HFF-Myc (cell line): ENCODE results near the gene RBM23.
"Not testable (repeated sequence)": the region's sequence is repeated elsewhere in the genome, so short reads cannot be mapped to it uniquely, and the experiment has no call there.

Experiments
- DNase-seq: peaks from one replicate; pipeline ENCODE4 v3.0.0-alpha.2; 2011; ENCODE audit warnings: low read depth; ENCODE audit errors: extremely low read depth
- H3K4me3 ChIP-seq: replicated peaks from 2 replicates; pipeline ENCODE4 v1.5.1; 2011; ENCODE audit warnings: low read depth, mild to moderate bottlenecking, control low read depth, low read length
- TF ChIP-seq, protein P1 (sequence below): IDR thresholded peaks from 2 replicates; pipeline ENCODE4 v1.5.1; 2012; ENCODE audit warnings: mild to moderate bottlenecking, low read depth, low read length, control low read depth; ENCODE audit errors: missing control alignments

RBM23 gene

DNA sequence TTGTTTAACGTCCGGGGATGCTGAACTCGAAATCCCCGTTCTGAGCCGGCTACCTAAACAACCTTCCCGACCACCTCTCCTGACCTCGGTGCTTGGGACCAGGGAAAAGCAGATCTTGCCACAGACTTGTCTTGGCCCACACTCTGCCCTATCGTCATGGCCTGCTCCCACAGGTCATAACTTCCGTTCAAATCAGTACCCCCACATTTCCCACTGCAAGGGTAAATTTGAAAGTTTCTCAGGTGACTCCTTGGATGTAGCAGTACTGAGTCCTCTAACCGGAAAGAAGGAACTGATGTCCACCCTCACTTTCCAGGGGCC, 612 bp upstream of the RBM23 start:
- DNase-seq = no peak
- TF ChIP-seq, protein P1, sequence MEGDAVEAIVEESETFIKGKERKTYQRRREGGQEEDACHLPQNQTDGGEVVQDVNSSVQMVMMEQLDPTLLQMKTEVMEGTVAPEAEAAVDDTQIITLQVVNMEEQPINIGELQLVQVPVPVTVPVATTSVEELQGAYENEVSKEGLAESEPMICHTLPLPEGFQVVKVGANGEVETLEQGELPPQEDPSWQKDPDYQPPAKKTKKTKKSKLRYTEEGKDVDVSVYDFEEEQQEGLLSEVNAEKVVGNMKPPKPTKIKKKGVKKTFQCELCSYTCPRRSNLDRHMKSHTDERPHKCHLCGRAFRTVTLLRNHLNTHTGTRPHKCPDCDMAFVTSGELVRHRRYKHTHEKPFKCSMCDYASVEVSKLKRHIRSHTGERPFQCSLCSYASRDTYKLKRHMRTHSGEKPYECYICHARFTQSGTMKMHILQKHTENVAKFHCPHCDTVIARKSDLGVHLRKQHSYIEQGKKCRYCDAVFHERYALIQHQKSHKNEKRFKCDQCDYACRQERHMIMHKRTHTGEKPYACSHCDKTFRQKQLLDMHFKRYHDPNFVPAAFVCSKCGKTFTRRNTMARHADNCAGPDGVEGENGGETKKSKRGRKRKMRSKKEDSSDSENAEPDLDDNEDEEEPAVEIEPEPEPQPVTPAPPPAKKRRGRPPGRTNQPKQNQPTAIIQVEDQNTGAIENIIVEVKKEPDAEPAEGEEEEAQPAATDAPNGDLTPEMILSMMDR = no peak
- H3K4me3 ChIP-seq = peak overlapping the region; percentile 29; the same call in 1 of the 2 replicates

DNA sequence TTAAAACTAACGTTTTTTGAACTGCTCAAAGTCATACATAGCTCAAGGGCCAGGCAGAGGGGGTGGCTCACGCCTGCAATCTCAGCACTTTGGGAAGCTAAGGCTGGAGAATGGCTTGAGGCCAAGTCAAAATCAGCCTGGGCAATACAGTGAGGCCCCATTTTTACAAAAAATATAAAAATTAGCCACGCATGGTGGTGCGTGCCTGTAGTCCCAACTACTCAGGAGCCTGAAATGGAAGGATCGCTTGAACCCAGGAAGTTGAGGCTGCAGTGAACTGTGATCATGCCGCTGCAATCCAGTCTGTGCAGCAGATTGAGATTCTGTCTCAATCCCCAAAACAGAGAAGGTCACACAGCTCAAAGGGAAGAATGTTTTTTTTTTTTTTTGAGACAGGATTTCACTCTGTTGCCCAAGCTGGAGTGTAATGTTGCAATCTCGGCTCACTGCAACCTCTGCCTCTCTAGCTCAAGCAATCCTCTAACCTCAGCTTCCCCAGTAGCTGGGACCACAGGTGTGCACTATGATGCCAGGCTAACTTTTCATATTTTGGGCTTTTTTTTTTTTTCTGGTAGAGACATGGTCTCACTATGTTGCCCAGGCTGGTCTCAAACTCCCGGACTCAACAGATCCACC, 2.9 kb downstream of the RBM23 start:
- no peak for DNase-seq

GRCh38 chr14:22914836-22915235, 4.1 kb downstream of the RBM23 start:
- not testable (repeated sequence) for DNase-seq, H3K4me3 ChIP-seq

More for the DNA sequence above, 2.9 kb downstream of the RBM23 start:
- no peak overlapping the region for H3K4me3 ChIP-seq
- TF ChIP-seq, protein P1 = no peak

GRCh38 chr14:22910916-22911315, 8.0 kb downstream of the RBM23 start:
- no peak overlapping the region for H3K4me3 ChIP-seq
- no peak for DNase-seq
- TF ChIP-seq, protein P1 = no peak

- TF ChIP-seq, protein P1 = no peak
- no peak for DNase-seq
Measured at GRCh38 chr14:22908601-22909000, 10.3 kb downstream of the RBM23 start.

GRCh38 chr14:22907429-22907828, 11.5 kb downstream of the RBM23 start:
- DNase-seq = no peak
- no peak overlapping the region for H3K4me3 ChIP-seq
- TF ChIP-seq, protein P1 = no peak

More at GRCh38 chr14:22908601-22909000, 10.3 kb downstream of the RBM23 start:
- no peak overlapping the region for H3K4me3 ChIP-seq

GRCh38 chr14:22906073-22906472, 12.9 kb downstream of the RBM23 start:
- H3K4me3 ChIP-seq = no peak overlapping the region
- TF ChIP-seq, protein P1 = no peak
- no peak for DNase-seq
